HepG2 (cell line): ENCODE measurements around the gene ANKS1B. TPM values are rescaled to one million over a fixed set of nuclear protein-coding genes. Genes with fewer than 3 reads are reported as not detected.
A peak's percentile ranks its signal among the peaks of the same experiment; 100 is the strongest.

ENCODE experiments used
- ATAC-seq: fragments of 200-7000 bp; cut with Tn5 transposase; 3 replicates; pipeline ENCODE4 v1.9.1; 2020; ENCODE audit warnings: mild to moderate bottlenecking, moderate library complexity
- BruUV-seq: library from RNA; stranded (reverse); fragments of 400-500 nt; replicated peaks from 2 replicates; lab custom pipeline; 2021; lab: Mats Ljungman, UMichigan
- CTCF ChIA-PET: fragments of 300-600 bp; formaldehyde crosslinking; extraction: SDS; loops from one replicate; lab custom pipeline; 2021; ENCODE audit warnings: low total read pairs, inconsistent platforms, low intra/inter-chr PET ratio; lab: Yijun Ruan, JAX
- POLR2A ChIA-PET: fragments of 350-600 bp; sonication (Branson Sonifier 250); formaldehyde crosslinking; loops from one replicate; lab custom pipeline; 2020; ENCODE audit warnings: antibody characterized with exemption, inconsistent platforms; lab: Yijun Ruan, JAX
- DNase-seq: peaks from one replicate; pipeline ENCODE4 v3.0.0-alpha.2; 2015; ENCODE audit warnings: low spot score
- FAIRE-seq: peaks from 3 replicates; lab custom pipeline; 2011; peaks lifted over from hg19 to GRCh38; lab: Jason Lieb, UNC
- H2AFZ ChIP-seq: one replicate; pipeline ENCODE4 v1.6.1; 2011; ENCODE audit warnings: low read length, inconsistent platforms
- H3K27ac ChIP-seq: fragments of 300-600 bp; 3 replicates; pipeline ENCODE4 v1.8.0; 2011; ENCODE audit warnings: mixed run types, mild to moderate bottlenecking, mixed read lengths, low read length, inconsistent platforms; ENCODE audit not compliant: insufficient read depth; ENCODE audit errors: extremely low read length
- H3K27me3 ChIP-seq, 2 experiments: fragments of 200-600 bp in 1 of 2; 2 replicates in 1 of 2; 3 replicates in 1 of 2; pipeline versions ENCODE4 v1.6.0 to v1.8.0; 2011; ENCODE audit warnings: low read length in 2 of 2, mild to moderate bottlenecking in 2 of 2, moderate library complexity in 2 of 2, inconsistent platforms in 1 of 2; ENCODE audit not compliant: insufficient read depth in 2 of 2, control insufficient read depth in 1 of 2
- H3K36me3 ChIP-seq, 2 experiments: fragments of 200-600 bp in 1 of 2; replicated peaks in 1 of 2; 2 replicates in 1 of 2; 3 replicates in 1 of 2; pipeline versions ENCODE4 v1.5.1 to v1.8.0; 2011; ENCODE audit warnings: low read length in 2 of 2, inconsistent platforms in 1 of 2; ENCODE audit not compliant: insufficient read depth in 2 of 2, control insufficient read depth in 1 of 2
- H3K4me1 ChIP-seq: 2 replicates; pipeline ENCODE4 v1.5.1; 2012; ENCODE audit warnings: low read length, inconsistent platforms; ENCODE audit not compliant: insufficient read depth
- H3K4me2 ChIP-seq: 2 replicates; pipeline ENCODE4 v1.6.0; 2011; ENCODE audit warnings: low read depth, low read length, inconsistent platforms
- H3K4me3 ChIP-seq, 3 experiments: fragments of 200-600 bp in 1 of 3; sonication (generic), shearing (Covaris generic) in 1 of 3; replicated peaks in 1 of 3; 2 replicates each; pipeline ENCODE4 v1.5.1; 2011 to 2016; ENCODE audit warnings: low read length in 3 of 3, inconsistent platforms in 2 of 3, low read depth in 2 of 3, mild to moderate bottlenecking in 2 of 3, control low read depth in 1 of 3, mixed read lengths in 1 of 3; ENCODE audit not compliant: insufficient read depth in 1 of 3
- H3K79me2 ChIP-seq: one replicate; pipeline ENCODE4 v1.6.1; 2011; ENCODE audit warnings: low read length, inconsistent platforms; ENCODE audit not compliant: insufficient read depth
- H3K9ac ChIP-seq: 2 replicates; pipeline ENCODE4 v1.6.0; 2011; ENCODE audit warnings: mild to moderate bottlenecking, low read depth, low read length, inconsistent platforms; ENCODE audit not compliant: insufficient read depth
- H3K9me3 ChIP-seq: 2 replicates; pipeline ENCODE4 v1.5.1; 2012; ENCODE audit warnings: mild to moderate bottlenecking, low read length
- H4K20me1 ChIP-seq: 2 replicates; pipeline ENCODE4 v1.6.0; 2011; ENCODE audit warnings: inconsistent platforms, mild to moderate bottlenecking, low read length, moderate library complexity; ENCODE audit not compliant: insufficient read depth
- MAFK ChIP-seq, 2 experiments: IDR thresholded peaks in 1 of 2; conservative IDR thresholded peaks in 1 of 2; 2 replicates each; pipeline ENCODE4 v1.6.1; 2011; ENCODE audit warnings: improper control_type of control experiment in 2 of 2, low read length in 2 of 2
- PAX8 ChIP-seq: sonication (generic); formaldehyde crosslinking; IDR thresholded peaks from 2 replicates; pipeline ENCODE4 v1.8.0; 2022; ENCODE audit warnings: mild to moderate bottlenecking, missing genetic modification reagents, borderline replicate concordance
- SALL1 ChIP-seq: sonication (generic); formaldehyde crosslinking; IDR thresholded peaks from 2 replicates; pipeline ENCODE4 v1.8.0; 2022; ENCODE audit warnings: mild to moderate bottlenecking, missing genetic modification reagents
- SIN3A ChIP-seq: IDR thresholded peaks from 2 replicates; pipeline ENCODE4 v1.6.1; 2011; ENCODE audit warnings: low read depth, mild to moderate bottlenecking, control low read depth, low read length, borderline replicate concordance
- ZNF205 ChIP-seq: IDR thresholded peaks from 2 replicates; pipeline ENCODE4 v1.6.1; 2018; ENCODE audit warnings: missing biosample characterization, missing genetic modification reagents
- ZNF431 ChIP-seq: sonication (generic); formaldehyde crosslinking; IDR thresholded peaks from 2 replicates; pipeline ENCODE4 v1.9.0; 2022; ENCODE audit warnings: missing genetic modification reagents, low read depth, mild to moderate bottlenecking, borderline replicate concordance
- ZNF776 ChIP-seq: sonication (generic); formaldehyde crosslinking; IDR thresholded peaks from 2 replicates; pipeline ENCODE4 v1.4.0; 2020; ENCODE audit warnings: mild to moderate bottlenecking, missing genetic modification reagents
- WGBS: methylation state at CpG from one replicate; pipeline ENCODE4 v1.1.6; 2017; ENCODE audit warnings: low lambda C conversion rate; 5-methylcytosine and 5-hydroxymethylcytosine counted together
- in situ Hi-C: cut with HindIII; loops from 2 replicates; pipeline ENCODE4 v1.10.0; 2017; ENCODE audit warnings: low pct_unique_long_range_greater_than_20kb; ENCODE audit not compliant: extremely low pct_ligation_motif_present
- intact Hi-C: fragments of 100-400 bp; cut with micrococcal nuclease; formaldehyde crosslinking; loops from one replicate; pipeline ENCODE4 v1.10.0; 2022; ENCODE audit not compliant: unreplicated experiment
- polyA plus RNA-seq, 8 experiments: library from polyadenylated mRNA; depleted of rRNA in 3 of 8; stranded (reverse) in 7 of 8; unstranded in 1 of 8; fragments of >200 nt; fragmentation: Illumina TruSeq in 4 of 8; extraction: Trizol in 4 of 8; gene quantifications; 2 replicates each; pipeline versions ENCODE4 v1.2.1 to v1.2.3, GENCODE V29; 2011 to 2016; ENCODE audit warnings: low read depth in 4 of 8, missing spikeins in 1 of 8, mixed read lengths in 1 of 8; ENCODE audit not compliant: insufficient read depth in 1 of 8
- total RNA-seq, 5 experiments: library from RNA; depleted of rRNA; stranded (reverse); fragments of >200 nt; fragmentation: Illumina TruSeq; extraction: Trizol; gene quantifications; 2 replicates each; pipeline ENCODE4 v1.2.3, GENCODE V29; 2016; ENCODE audit warnings: low read depth in 1 of 5

Gene ANKS1B
- total and polyA plus RNA-seq, 2 of the 13 experiments (the other 11 are each of a cell fraction or from before 2014, with no cell fraction given) = 0.15 TPM; not detected in 1

- in situ Hi-C loops (no loop called here), intact Hi-C loops (no loop called here)
- H3K4me3 ChIP-seq = no peak overlapping the region
- ChIA-PET CTCF (no interaction called here), POLR2A (no interaction called here)
- H3K9me3 ChIP-seq = no peaks in the 10 kb centered on the region
- H3K4me2 ChIP-seq = no peak overlapping the region
- no TSS peak for BruUV-seq
- H3K9ac ChIP-seq = no peak overlapping the region
- H3K27me3 ChIP-seq = no peaks in the 10 kb centered on the region
- no peak overlapping the region for H3K27ac ChIP-seq
- FAIRE-seq (no peak), DNase-seq (no peak), ATAC-seq (no peak)
- WGBS = 0% methylated on average over 3 of the region's 3 CpGs
- H3K4me1 ChIP-seq = no peaks in the 10 kb centered on the region
- no peak overlapping the region for H2AFZ ChIP-seq
- TF ChIP-seq ZNF431 (CRISPR knock-in tag) (no peak), ZNF776 (no peak), SALL1 (CRISPR knock-in tag) (no peak), ZNF205 (CRISPR knock-in tag) (no peak), PAX8 (no peak)
- no peaks in the 10 kb centered on the region for H3K79me2 ChIP-seq
- H3K36me3 ChIP-seq = no peaks in the 10 kb centered on the region
- no peaks in the 10 kb centered on the region for H4K20me1 ChIP-seq
These were observed 929.4 kb downstream of the ANKS1B start for GRCh38 chr12:99055299-99055698.

- DNase-seq = no peak
- BruUV-seq = no TSS peak
- CTCF ChIA-PET = no interaction called here
- TF ChIP-seq MAFK (conservative IDR thresholded peaks at IDR 0.05 in 1 of 2, IDR thresholded peaks at IDR 0.05 in 1 of 2; ENCODE audit: low read length in 2 of 2) = peak in 1 of 2 experiments; percentile 34; a peak in 1 of 4 replicates
- TF ChIP-seq SIN3A = no peak
- TF ChIP-seq, all 625 proteins: peak for 1
- Histone ChIP-seq H3K4me2 (no peak overlapping the region), H3K27ac (no peak overlapping the region), H3K9me3 (no peaks in the 10 kb centered on the region), H2AFZ (no peak overlapping the region), H3K9ac (no peak overlapping the region), H3K79me2 (no peaks in the 10 kb centered on the region), H3K27me3 (no peaks in the 10 kb centered on the region), H3K36me3 (no peaks in the 10 kb centered on the region), H3K4me1 (no peaks in the 10 kb centered on the region), H3K4me3 (no peak overlapping the region), H4K20me1 (no peaks in the 10 kb centered on the region)
- 0% methylated on average over 1 of the region's 1 CpG for WGBS
- intact Hi-C loops = loop anchor here (5.0 kb wide), 1 partner anchor 1562 kb away; no protein-coding TSS in a partner anchor
- no peak for FAIRE-seq
- in situ Hi-C loops = no loop called here
- POLR2A ChIA-PET = no interaction called here
- ATAC-seq = no peak
These were observed 930.1 kb downstream of the ANKS1B start for GRCh38 chr12:99054601-99055128.
